ENCODE measurements around the gene TMEM54. TPM values are rescaled to one million over a fixed set of nuclear protein-coding genes. Genes with fewer than 3 reads are reported as not detected.

TMEM54 gene
- total and polyA plus RNA-seq, 2 experiments from 2014 or later, result 11.2 to 11.7 TPM

- H3K79me2 ChIP-seq (replicated peaks; ENCODE audit: insufficient read depth), result no peaks in the 10 kb centered on the region
- Mint-ChIP-seq H3K4me3 (peak overlapping the region; percentile 75), H3K27me3 (ENCODE audit: insufficient read depth, low read depth, poor library complexity) (peaks cover 32% of the 10 kb centered on the region), H3K4me1 (peaks cover 12% of the 10 kb centered on the region), H3K36me3 (ENCODE audit: low read depth) (peaks cover 8% of the 10 kb centered on the region; the same call in 1 of the 3 replicates), H3K27ac (no peak overlapping the region), H3K9me3 (peaks cover 5% of the 10 kb centered on the region; the same call in 2 of the 3 replicates)
- TF ChIP-seq EZH2phosphoT487 (IDR thresholded peaks at IDR 0.05; ENCODE audit: unreplicated experiment) (no peak), POLR2AphosphoS5 (IDR thresholded peaks at IDR 0.05; ENCODE audit: low read depth) (0 out of 2 replicates have a peak, but pooled peaks have one; percentile 8)
- ATAC-seq (peak; percentile 25), DNase-seq (ENCODE audit: low spot score) (peak; percentile 48)
- H3K27ac ChIP-seq (ENCODE audit: low read depth), result no peak overlapping the region
- H3K4me2 ChIP-seq, result peak overlapping the region; percentile 94
- no peaks in the 10 kb centered on the region; the same call in 1 of the 2 replicates for H4K20me1 ChIP-seq (replicated peaks; ENCODE audit: insufficient read depth)
- no peaks in the 10 kb centered on the region for H3K36me3 ChIP-seq (ENCODE audit: insufficient read depth)
- peak overlapping the region; percentile 95 for H3K4me3 ChIP-seq
- peaks cover 7% of the 10 kb centered on the region; the same call in 1 of the 2 replicates for H3F3A ChIP-seq (replicated peaks; ENCODE audit: low read depth)
- peak overlapping the region; percentile 98 for H2AFZ ChIP-seq
- H3K4me1 ChIP-seq (ENCODE audit: insufficient read depth), result peaks cover 10% of the 10 kb centered on the region; the same call in 1 of the 2 replicates
- H3K27me3 ChIP-seq (ENCODE audit: insufficient read depth), result peaks cover 41% of the 10 kb centered on the region
- H3K9me2 ChIP-seq (ENCODE audit: insufficient read depth), result no peaks in the 10 kb centered on the region
Observed at GRCh38 chr1:32894019-32894600, 7.1 kb downstream of the TMEM54 start.

- H3K4me2 ChIP-seq, result peak overlapping the region; percentile 94
- Mint-ChIP-seq H3K27me3 (ENCODE audit: insufficient read depth, low read depth, poor library complexity) (peaks cover 27% of the 10 kb centered on the region), H3K9me3 (peaks cover 5% of the 10 kb centered on the region; the same call in 2 of the 3 replicates), H3K4me3 (peak overlapping the region; percentile 75), H3K36me3 (ENCODE audit: low read depth) (peaks cover 8% of the 10 kb centered on the region; the same call in 1 of the 3 replicates), H3K4me1 (peaks cover 12% of the 10 kb centered on the region), H3K27ac (no peak overlapping the region)
- H3K4me1 ChIP-seq (ENCODE audit: insufficient read depth), result peaks cover 10% of the 10 kb centered on the region; the same call in 1 of the 2 replicates
- peaks cover 7% of the 10 kb centered on the region; the same call in 1 of the 2 replicates for H3F3A ChIP-seq (replicated peaks; ENCODE audit: low read depth)
- H4K20me1 ChIP-seq (replicated peaks; ENCODE audit: insufficient read depth), result no peaks in the 10 kb centered on the region; the same call in 1 of the 2 replicates
- H3K27ac ChIP-seq (ENCODE audit: low read depth), result no peak overlapping the region
- ATAC-seq (peak; percentile 53), DNase-seq (ENCODE audit: low spot score) (peak; percentile 75)
- peaks cover 34% of the 10 kb centered on the region for H3K27me3 ChIP-seq (ENCODE audit: insufficient read depth)
- H3K36me3 ChIP-seq (ENCODE audit: insufficient read depth), result no peaks in the 10 kb centered on the region
- no peaks in the 10 kb centered on the region for H3K9me2 ChIP-seq (ENCODE audit: insufficient read depth)
- no peaks in the 10 kb centered on the region for H3K79me2 ChIP-seq (replicated peaks; ENCODE audit: insufficient read depth)
- H3K4me3 ChIP-seq, result peak overlapping the region; percentile 95
- peak overlapping the region; percentile 98 for H2AFZ ChIP-seq
- TF ChIP-seq ZNF462 (CRISPR knock-in tag; IDR thresholded peaks at IDR 0.05), result no peak
- no peak for TF ChIP-seq ZNF331 (CRISPR knock-in tag; IDR thresholded peaks at IDR 0.05; ENCODE audit: low read depth)
- TF ChIP-seq EZH2phosphoT487 (IDR thresholded peaks at IDR 0.05; ENCODE audit: unreplicated experiment), result no peak
- TF ChIP-seq EZH2 (IDR thresholded peaks at IDR 0.05; ENCODE audit: low read depth, unreplicated experiment), result no peak
- TF ChIP-seq NANOG (IDR thresholded peaks at IDR 0.05; ENCODE audit: borderline replicate concordance), result no peak
- TF ChIP-seq CREB1 (CRISPR knock-in tag; IDR thresholded peaks at IDR 0.05; ENCODE audit: low read depth), result peak; percentile 34; the same call in 1 of the 2 replicates
- peak; percentile 38; the same call in 1 of the 2 replicates for TF ChIP-seq POLR2AphosphoS5 (IDR thresholded peaks at IDR 0.05; ENCODE audit: low read depth)
- peak; percentile 13 to 16; a peak in 1 of 4 replicates for TF ChIP-seq CTCF (conservative IDR thresholded peaks at IDR 0.05; ENCODE audit: low read depth in 2 of 2)
Observed at GRCh38 chr1:32893198-32894018, 7.8 kb downstream of the TMEM54 start.
